Dendritic cell treated with granulocyte-macrophage colony-stimulating factor and Interleukin-4, amounts not matched to agents 40 ng/mL and 50 ng/mL, for 4 days (primary cell): Measurements from ENCODE around the gene SLCO3A1.

ENCODE experiments used
- H3K27ac Mint-ChIP-seq: one replicate; pipeline ENCODE4 v1.8.0; 2022; ENCODE audit warnings: mild to moderate bottlenecking, mixed read lengths
- H3K27me3 Mint-ChIP-seq: one replicate; pipeline ENCODE4 v1.8.0; 2022; ENCODE audit warnings: mild to moderate bottlenecking, mixed read lengths
- H3K36me3 Mint-ChIP-seq: one replicate; pipeline ENCODE4 v1.8.0; 2022; ENCODE audit warnings: low read depth, mixed read lengths
- H3K4me1 Mint-ChIP-seq: one replicate; pipeline ENCODE4 v1.8.0; 2022; ENCODE audit warnings: low read depth, mixed read lengths
- H3K4me3 Mint-ChIP-seq: one replicate; pipeline ENCODE4 v1.8.0; 2022; ENCODE audit warnings: mild to moderate bottlenecking, moderate library complexity, mixed read lengths
- H3K9me3 Mint-ChIP-seq: one replicate; pipeline ENCODE4 v1.8.0; 2022; ENCODE audit warnings: mixed read lengths
- intact Hi-C: fragments of 100-400 bp; cut with micrococcal nuclease; formaldehyde crosslinking; loops from one replicate; pipeline ENCODE4 v1.15.0; 2022

Gene SLCO3A1

GRCh38 chr15:92034227-92034626 is 180.7 kb downstream of the SLCO3A1 start:
- Mint-ChIP-seq H3K9me3 (no peaks in the 10 kb centered on the region), H3K36me3 (no peaks in the 10 kb centered on the region), H3K27me3 (no peaks in the 10 kb centered on the region), H3K27ac (no peak overlapping the region), H3K4me3 (no peak overlapping the region), H3K4me1 (peaks cover 48% of the 10 kb centered on the region)
- intact Hi-C loops = no loop called here

GRCh38 chr15:92035551-92035950 is 182.0 kb downstream of the SLCO3A1 start:
- H3K4me1 Mint-ChIP-seq = peaks cover 53% of the 10 kb centered on the region
- intact Hi-C loops = no loop called here
- H3K9me3 Mint-ChIP-seq = no peaks in the 10 kb centered on the region
- H3K27me3 Mint-ChIP-seq = no peaks in the 10 kb centered on the region
- H3K27ac Mint-ChIP-seq = no peak overlapping the region
- H3K4me3 Mint-ChIP-seq = no peak overlapping the region
- no peaks in the 10 kb centered on the region for H3K36me3 Mint-ChIP-seq

- Mint-ChIP-seq H3K36me3 (no peaks in the 10 kb centered on the region), H3K27me3 (no peaks in the 10 kb centered on the region), H3K9me3 (no peaks in the 10 kb centered on the region), H3K4me3 (no peak overlapping the region), H3K4me1 (peaks cover 54% of the 10 kb centered on the region), H3K27ac (no peak overlapping the region)
- intact Hi-C loops = no loop called here
Measured at GRCh38 chr15:92035961-92036360, 182.5 kb downstream of the SLCO3A1 start.

- Mint-ChIP-seq H3K4me3 (no peak overlapping the region), H3K36me3 (no peaks in the 10 kb centered on the region), H3K27me3 (no peaks in the 10 kb centered on the region), H3K27ac (no peak overlapping the region), H3K9me3 (no peaks in the 10 kb centered on the region), H3K4me1 (peaks cover 54% of the 10 kb centered on the region)
- intact Hi-C loops = no loop called here
Measured at GRCh38 chr15:92037491-92037890, 184.0 kb downstream of the SLCO3A1 start.

GRCh38 chr15:92040350-92040749 is 186.8 kb downstream of the SLCO3A1 start:
- H3K27ac Mint-ChIP-seq = no peak overlapping the region
- H3K36me3 Mint-ChIP-seq = peaks cover 7% of the 10 kb centered on the region
- no peaks in the 10 kb centered on the region for H3K9me3 Mint-ChIP-seq
- H3K4me3 Mint-ChIP-seq = no peak overlapping the region
- no peaks in the 10 kb centered on the region for H3K27me3 Mint-ChIP-seq
- intact Hi-C loops = no loop called here
- H3K4me1 Mint-ChIP-seq = peaks cover 53% of the 10 kb centered on the region

GRCh38 chr15:92041371-92041770 is 187.9 kb downstream of the SLCO3A1 start:
- H3K9me3 Mint-ChIP-seq = no peaks in the 10 kb centered on the region
- no peaks in the 10 kb centered on the region for H3K27me3 Mint-ChIP-seq
- peaks cover 7% of the 10 kb centered on the region for H3K36me3 Mint-ChIP-seq
- H3K27ac Mint-ChIP-seq = no peak overlapping the region
- intact Hi-C loops = no loop called here
- peaks cover 46% of the 10 kb centered on the region for H3K4me1 Mint-ChIP-seq
- no peak overlapping the region for H3K4me3 Mint-ChIP-seq

- H3K9me3 Mint-ChIP-seq = no peaks in the 10 kb centered on the region
- H3K4me3 Mint-ChIP-seq = no peak overlapping the region
- peak overlapping the region; percentile 3 for H3K27ac Mint-ChIP-seq
- H3K27me3 Mint-ChIP-seq = no peaks in the 10 kb centered on the region
- intact Hi-C loops = no loop called here
- peaks cover 54% of the 10 kb centered on the region for H3K4me1 Mint-ChIP-seq
- H3K36me3 Mint-ChIP-seq = peaks cover 7% of the 10 kb centered on the region
Measured at GRCh38 chr15:92043283-92043682, 189.8 kb downstream of the SLCO3A1 start.

GRCh38 chr15:92044203-92044909 is 190.8 kb downstream of the SLCO3A1 start:
- Mint-ChIP-seq H3K27ac (peak overlapping the region; percentile 3), H3K27me3 (no peaks in the 10 kb centered on the region), H3K4me3 (no peak overlapping the region), H3K36me3 (peaks cover 7% of the 10 kb centered on the region), H3K4me1 (peaks cover 55% of the 10 kb centered on the region), H3K9me3 (no peaks in the 10 kb centered on the region)
- intact Hi-C loops = no loop called here

GRCh38 chr15:92047900-92048299 is 194.4 kb downstream of the SLCO3A1 start:
- Mint-ChIP-seq H3K9me3 (no peaks in the 10 kb centered on the region), H3K36me3 (peaks cover 7% of the 10 kb centered on the region), H3K27me3 (no peaks in the 10 kb centered on the region), H3K4me1 (peaks cover 42% of the 10 kb centered on the region), H3K27ac (peak overlapping the region; percentile 13), H3K4me3 (no peak overlapping the region)
- intact Hi-C loops = no loop called here

GRCh38 chr15:92048739-92049138 is 195.2 kb downstream of the SLCO3A1 start:
- H3K9me3 Mint-ChIP-seq = no peaks in the 10 kb centered on the region
- no peaks in the 10 kb centered on the region for H3K27me3 Mint-ChIP-seq
- no peak overlapping the region for H3K27ac Mint-ChIP-seq
- H3K4me3 Mint-ChIP-seq = no peak overlapping the region
- peaks cover 42% of the 10 kb centered on the region for H3K4me1 Mint-ChIP-seq
- peaks cover 7% of the 10 kb centered on the region for H3K36me3 Mint-ChIP-seq
- intact Hi-C loops = no loop called here

- intact Hi-C loops = no loop called here
- no peaks in the 10 kb centered on the region for H3K9me3 Mint-ChIP-seq
- peaks cover 42% of the 10 kb centered on the region for H3K4me1 Mint-ChIP-seq
- no peak overlapping the region for H3K27ac Mint-ChIP-seq
- peaks cover 5% of the 10 kb centered on the region for H3K36me3 Mint-ChIP-seq
- no peak overlapping the region for H3K4me3 Mint-ChIP-seq
- H3K27me3 Mint-ChIP-seq = no peaks in the 10 kb centered on the region
Measured at GRCh38 chr15:92049290-92049989, 195.9 kb downstream of the SLCO3A1 start.

GRCh38 chr15:92050220-92050898 is 196.9 kb downstream of the SLCO3A1 start:
- H3K9me3 Mint-ChIP-seq = no peaks in the 10 kb centered on the region
- H3K27me3 Mint-ChIP-seq = no peaks in the 10 kb centered on the region
- H3K4me3 Mint-ChIP-seq = no peak overlapping the region
- intact Hi-C loops = no loop called here
- no peak overlapping the region for H3K27ac Mint-ChIP-seq
- no peaks in the 10 kb centered on the region for H3K36me3 Mint-ChIP-seq
- H3K4me1 Mint-ChIP-seq = peaks cover 42% of the 10 kb centered on the region

GRCh38 chr15:92051716-92052115 is 198.2 kb downstream of the SLCO3A1 start:
- intact Hi-C loops = no loop called here
- Mint-ChIP-seq H3K36me3 (no peaks in the 10 kb centered on the region), H3K4me3 (no peak overlapping the region), H3K27me3 (no peaks in the 10 kb centered on the region), H3K9me3 (no peaks in the 10 kb centered on the region), H3K27ac (no peak overlapping the region), H3K4me1 (peaks cover 55% of the 10 kb centered on the region)

GRCh38 chr15:92053753-92054316 is 200.3 kb downstream of the SLCO3A1 start:
- Mint-ChIP-seq H3K9me3 (no peaks in the 10 kb centered on the region), H3K27me3 (no peaks in the 10 kb centered on the region), H3K4me3 (no peak overlapping the region), H3K4me1 (peaks cover 59% of the 10 kb centered on the region), H3K36me3 (peaks cover 8% of the 10 kb centered on the region), H3K27ac (no peak overlapping the region)
- intact Hi-C loops = no loop called here
